Sigmoid colon (tissue), 7 donors: ENCODE results near the gene SHANK1. TPM values are rescaled to one million over a fixed set of nuclear protein-coding genes. Genes with fewer than 3 reads are reported as not detected.

Experiments used
- DNase-seq: peaks from one replicate; pipeline ENCODE4 v3.0.0-alpha.2; 2019
- H3K27ac ChIP-seq, 4 donors: fragments of 200-600 bp; sonication (generic); one replicate each; pipeline ENCODE4 v1.5.1; 2016 to 2019; ENCODE audit warnings: mild to moderate bottlenecking in 1 of 4
- H3K27me3 ChIP-seq, 3 donors: fragments of 200-600 bp; sonication (generic); one replicate each; pipeline ENCODE4 v1.5.1; 2019; ENCODE audit warnings: mild to moderate bottlenecking in 1 of 3
- H3K36me3 ChIP-seq, 4 donors: fragments of 200-600 bp; sonication (generic); one replicate each; pipeline ENCODE4 v1.5.1; 2016 to 2019
- H3K4me1 ChIP-seq, 4 donors: fragments of 200-600 bp; sonication (generic); one replicate each; pipeline ENCODE4 v1.5.1; 2017 to 2019
- H3K4me3 ChIP-seq, 4 donors: fragments of 200-600 bp; sonication (generic); one replicate each; pipeline ENCODE4 v1.5.1; 2017 to 2019; ENCODE audit warnings: mild to moderate bottlenecking in 2 of 4, moderate library complexity in 1 of 4
- H3K9me3 ChIP-seq, 4 donors: fragments of 200-600 bp in 3 of 4; sonication (generic) in 3 of 4; one replicate each; pipeline versions ENCODE4 v1.5.1 to v1.6.1; 2013 to 2019
- EP300 ChIP-seq, 4 donors: sonication (generic); formaldehyde crosslinking; IDR thresholded peaks; one replicate each; pipeline ENCODE4 v1.6.1; 2017; ENCODE audit warnings: antibody characterized with exemption in 4 of 4
- POLR2A ChIP-seq, 2 donors: fragments of 450-650 bp; IDR thresholded peaks; one replicate each; pipeline ENCODE4 v1.6.1; 2016; ENCODE audit warnings: antibody characterized with exemption in 2 of 2, mild to moderate bottlenecking in 2 of 2, moderate library complexity in 2 of 2
- POLR2AphosphoS5 ChIP-seq, 4 donors: sonication (generic); formaldehyde crosslinking; IDR thresholded peaks; one replicate each; pipeline ENCODE4 v1.6.1; 2017; ENCODE audit warnings: antibody characterized with exemption in 4 of 4
- WGBS, 2 donors: extraction: QIAGEN DNeasy Blood & Tissue Kit; methylation state at CpG; one replicate each; pipeline ENCODE4 v1.1.7; 2013; 5-methylcytosine and 5-hydroxymethylcytosine counted together
- intact Hi-C: fragments of 100-400 bp; cut with DNase I; formaldehyde crosslinking; loops from one replicate; pipeline ENCODE4 v1.15.1; 2023
- polyA plus RNA-seq, 3 donors: library from polyadenylated mRNA; stranded (reverse); fragments of 200-250 nt; gene quantifications; one replicate each; pipeline ENCODE4 v1.2.3, GENCODE V29; 2013
- total RNA-seq, 4 donors: library from RNA; depleted of rRNA; stranded (reverse); fragments of >200 nt; gene quantifications; one replicate each; pipeline ENCODE4 v1.1.0, GENCODE V29; 2016
- TF ChIP-seq, protein P1 (sequence below), 4 experiments: fragments of 450-650 bp in 3 of 4; fragments of 200-600 bp in 1 of 4; IDR thresholded peaks; one replicate each; pipeline ENCODE4 v1.5.1; 2016 to 2019; ENCODE audit warnings: antibody characterized with exemption in 4 of 4, mild to moderate bottlenecking in 3 of 4, moderate library complexity in 2 of 4
- donor health status: healthy with polysubstance abuse.
- donor health status: Bipolar disorder and iron deficiency.
- donor health status: healthy.

Gene SHANK1
- total and polyA plus RNA-seq, 7 donors, result under 0.01 to 1.2 (median 0.19) TPM; not detected in 2

DNA sequence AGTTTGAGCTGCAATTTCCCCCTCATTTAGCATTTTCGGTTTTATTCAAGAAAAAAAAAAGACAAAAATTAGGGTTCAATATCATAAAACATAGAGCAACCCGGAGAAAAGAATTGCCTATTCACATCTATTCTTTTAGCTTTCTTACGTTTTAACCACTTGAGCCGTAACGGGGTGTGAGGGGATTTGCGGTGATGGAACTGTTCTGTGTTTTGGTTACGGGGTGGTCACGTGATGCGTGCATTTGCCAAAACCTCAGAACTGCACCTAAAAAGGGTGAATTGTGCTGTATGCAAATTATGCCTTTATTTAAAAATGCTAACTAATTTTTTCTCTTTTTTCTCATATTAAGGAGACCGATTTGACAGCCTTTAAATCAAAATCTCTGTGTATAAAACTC lies 25.6 kb upstream of the SHANK1 start:
- Histone ChIP-seq H3K4me3 (no peak overlapping the region), H3K36me3 (no peaks in the 10 kb centered on the region), H3K27ac (no peak overlapping the region), H3K27me3 (peaks cover 0 to 28% (median 13%) of the 10 kb centered on the region in 3 donors), H3K4me1 (no peaks in the 10 kb centered on the region), H3K9me3 (no peaks in the 10 kb centered on the region)
- no peak for TF ChIP-seq EP300 (IDR thresholded peaks at IDR 0.05)
- TF ChIP-seq POLR2AphosphoS5 (IDR thresholded peaks at IDR 0.05), result no peak
- no peak for TF ChIP-seq POLR2A (IDR thresholded peaks at IDR 0.05)
- TF ChIP-seq, protein P1, sequence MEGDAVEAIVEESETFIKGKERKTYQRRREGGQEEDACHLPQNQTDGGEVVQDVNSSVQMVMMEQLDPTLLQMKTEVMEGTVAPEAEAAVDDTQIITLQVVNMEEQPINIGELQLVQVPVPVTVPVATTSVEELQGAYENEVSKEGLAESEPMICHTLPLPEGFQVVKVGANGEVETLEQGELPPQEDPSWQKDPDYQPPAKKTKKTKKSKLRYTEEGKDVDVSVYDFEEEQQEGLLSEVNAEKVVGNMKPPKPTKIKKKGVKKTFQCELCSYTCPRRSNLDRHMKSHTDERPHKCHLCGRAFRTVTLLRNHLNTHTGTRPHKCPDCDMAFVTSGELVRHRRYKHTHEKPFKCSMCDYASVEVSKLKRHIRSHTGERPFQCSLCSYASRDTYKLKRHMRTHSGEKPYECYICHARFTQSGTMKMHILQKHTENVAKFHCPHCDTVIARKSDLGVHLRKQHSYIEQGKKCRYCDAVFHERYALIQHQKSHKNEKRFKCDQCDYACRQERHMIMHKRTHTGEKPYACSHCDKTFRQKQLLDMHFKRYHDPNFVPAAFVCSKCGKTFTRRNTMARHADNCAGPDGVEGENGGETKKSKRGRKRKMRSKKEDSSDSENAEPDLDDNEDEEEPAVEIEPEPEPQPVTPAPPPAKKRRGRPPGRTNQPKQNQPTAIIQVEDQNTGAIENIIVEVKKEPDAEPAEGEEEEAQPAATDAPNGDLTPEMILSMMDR (IDR thresholded peaks at IDR 0.05), result no peak
- intact Hi-C loops, result no loop called here
- no peak for DNase-seq
- WGBS, 2 donors, result 84 to 86% methylated on average over 10 of the region's 10 CpGs

DNA sequence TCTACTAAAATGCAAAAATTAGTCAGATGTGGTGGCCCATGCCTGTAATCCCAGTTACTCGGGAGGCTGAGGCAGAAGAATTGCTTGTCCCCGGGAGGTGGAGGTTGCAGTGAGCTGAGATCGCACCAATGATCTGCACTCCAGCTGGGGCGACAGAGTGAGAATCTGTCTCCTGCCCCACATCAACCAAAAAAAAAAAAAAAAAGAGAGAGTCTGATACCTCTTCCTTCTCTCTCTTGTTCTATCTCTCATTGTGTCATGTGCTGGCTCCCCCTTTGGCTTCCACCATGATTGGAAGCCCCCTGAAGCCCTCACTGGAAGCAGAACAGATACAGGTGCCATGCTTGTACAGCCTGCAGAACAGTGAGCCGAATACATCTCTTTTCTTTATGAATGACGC lies 23.9 kb upstream of the SHANK1 start:
- no peak overlapping the region for H3K27ac ChIP-seq
- intact Hi-C loops, result no loop called here
- 89 to 90% methylated on average over 6 of the region's 6 CpGs for WGBS, 2 donors

DNA sequence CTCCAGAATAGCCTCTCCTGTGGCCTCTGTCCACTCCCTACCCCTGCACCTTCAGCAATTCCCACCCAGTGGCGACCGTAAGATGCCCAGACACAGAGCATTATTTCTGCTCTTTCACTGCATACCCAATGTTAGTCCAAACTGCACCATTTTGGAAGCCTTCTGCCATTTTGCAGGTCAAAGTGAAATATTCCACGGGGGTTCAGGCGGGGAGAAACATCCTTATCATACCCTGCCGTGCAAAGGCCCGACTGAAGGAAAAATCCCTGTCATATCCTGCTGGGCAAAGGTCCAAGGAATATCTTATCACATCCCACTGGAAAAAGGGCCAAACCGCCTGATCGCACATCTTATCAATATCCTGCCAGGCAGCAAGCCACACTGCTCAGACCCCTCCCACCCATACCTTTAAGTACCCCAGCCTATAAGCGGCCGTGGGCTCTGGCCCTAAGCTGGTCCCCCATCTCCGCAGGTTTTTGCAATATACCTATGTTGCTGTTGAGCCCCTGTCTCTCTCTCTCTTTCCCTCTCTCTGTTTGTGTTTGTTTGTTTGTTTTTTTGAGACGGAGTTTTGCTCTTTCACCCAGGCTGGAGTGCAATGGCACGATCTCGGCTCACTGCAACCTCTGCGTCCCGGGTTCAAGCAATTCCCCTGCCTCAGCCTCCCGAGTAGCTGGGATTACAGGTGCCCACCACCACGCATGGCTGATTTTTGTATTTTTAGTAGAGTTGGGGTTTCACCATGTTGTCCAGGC lies 21.8 kb upstream of the SHANK1 start:
- DNase-seq, result no peak
- no peaks in the 10 kb centered on the region for H3K36me3 ChIP-seq
- H3K27me3 ChIP-seq, result peaks cover 3 to 56% (median 22%) of the 10 kb centered on the region in 3 donors
- intact Hi-C loops, result no loop called here
- no peaks in the 10 kb centered on the region for H3K9me3 ChIP-seq
- 54 to 69% methylated on average over 18 of the region's 18 CpGs for WGBS, 2 donors
- no peak overlapping the region for H3K4me3 ChIP-seq
- H3K4me1 ChIP-seq, result no peaks in the 10 kb centered on the region
- TF ChIP-seq, protein P1 (IDR thresholded peaks at IDR 0.05), result no peak
- TF ChIP-seq POLR2A (IDR thresholded peaks at IDR 0.05), result no peak
- TF ChIP-seq POLR2AphosphoS5 (IDR thresholded peaks at IDR 0.05), result no peak
- TF ChIP-seq EP300 (IDR thresholded peaks at IDR 0.05), result no peak
- no peak overlapping the region for H3K27ac ChIP-seq

More for the DNA sequence above, 23.9 kb upstream of the SHANK1 start:
- H3K27me3 ChIP-seq, result peaks cover 0 to 43% (median 18%) of the 10 kb centered on the region in 3 donors
- DNase-seq, result no peak
- H3K36me3 ChIP-seq, result no peaks in the 10 kb centered on the region
- TF ChIP-seq, protein P1 (IDR thresholded peaks at IDR 0.05), result no peak
- TF ChIP-seq POLR2A (IDR thresholded peaks at IDR 0.05), result no peak
- no peak for TF ChIP-seq POLR2AphosphoS5 (IDR thresholded peaks at IDR 0.05)
- TF ChIP-seq EP300 (IDR thresholded peaks at IDR 0.05), result no peak
- H3K4me3 ChIP-seq, result no peak overlapping the region
- no peaks in the 10 kb centered on the region for H3K9me3 ChIP-seq
- H3K4me1 ChIP-seq, result no peaks in the 10 kb centered on the region

DNA sequence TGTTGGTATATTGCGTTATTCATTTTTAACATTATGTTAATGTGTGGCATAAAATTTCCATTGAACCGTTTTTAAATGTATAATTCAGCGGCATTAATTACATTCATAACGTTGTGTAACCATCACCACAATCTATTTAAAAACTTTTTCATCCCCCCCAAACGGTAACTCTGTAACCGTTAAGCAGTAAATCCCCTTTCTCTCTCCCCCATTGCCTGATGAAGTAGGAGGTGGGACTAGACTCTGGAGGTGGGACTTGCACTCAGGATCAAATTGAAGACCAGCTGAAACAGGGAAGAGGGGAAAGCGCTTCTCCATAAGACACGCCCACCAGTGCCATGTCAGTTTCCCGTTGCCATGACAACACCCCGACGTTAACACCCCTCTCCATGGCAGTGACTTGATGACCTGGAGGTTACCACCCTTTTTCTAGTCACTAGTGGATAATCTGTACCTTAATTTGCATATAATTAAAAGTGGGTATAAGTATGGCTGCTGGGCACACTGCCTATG lies 20.4 kb upstream of the SHANK1 start:
- Histone ChIP-seq H3K4me1 (no peaks in the 10 kb centered on the region), H3K27ac (no peak overlapping the region), H3K4me3 (no peak overlapping the region), H3K9me3 (no peaks in the 10 kb centered on the region), H3K27me3 (peaks cover 3 to 66% (median 22%) of the 10 kb centered on the region in 3 donors), H3K36me3 (no peaks in the 10 kb centered on the region)
- intact Hi-C loops, result no loop called here
- WGBS, 2 donors, result 63 to 66% methylated on average over 11 of the region's 11 CpGs
- no peak for DNase-seq
- no peak for TF ChIP-seq POLR2AphosphoS5 (IDR thresholded peaks at IDR 0.05)
- TF ChIP-seq POLR2A (IDR thresholded peaks at IDR 0.05), result no peak
- TF ChIP-seq, protein P1 (IDR thresholded peaks at IDR 0.05), result no peak
- no peak for TF ChIP-seq EP300 (IDR thresholded peaks at IDR 0.05)
